GM12865 (cell line): ENCODE results near the gene CNTN6.

ENCODE experiments used
- DNase-seq: peaks from one replicate; pipeline ENCODE4 v3.0.0; 2010; ENCODE audit warnings: low read depth
- H3K4me3 ChIP-seq: 2 replicates; pipeline ENCODE4 v1.5.1; 2011; ENCODE audit warnings: mild to moderate bottlenecking, low read depth, low read length, control low read depth
- TF ChIP-seq, protein P1 (sequence below): IDR thresholded peaks from 2 replicates; pipeline ENCODE4 v1.5.1; 2011; ENCODE audit warnings: low read length, control low read depth, low read depth, inconsistent platforms; ENCODE audit not compliant: insufficient read depth; ENCODE audit errors: missing control alignments

Gene CNTN6

GRCh38 chr3:1147819-1148218 lies 55.0 kb downstream of the CNTN6 start:
- H3K4me3 ChIP-seq, result no peak overlapping the region
- DNase-seq, result no peak
- TF ChIP-seq, protein P1, sequence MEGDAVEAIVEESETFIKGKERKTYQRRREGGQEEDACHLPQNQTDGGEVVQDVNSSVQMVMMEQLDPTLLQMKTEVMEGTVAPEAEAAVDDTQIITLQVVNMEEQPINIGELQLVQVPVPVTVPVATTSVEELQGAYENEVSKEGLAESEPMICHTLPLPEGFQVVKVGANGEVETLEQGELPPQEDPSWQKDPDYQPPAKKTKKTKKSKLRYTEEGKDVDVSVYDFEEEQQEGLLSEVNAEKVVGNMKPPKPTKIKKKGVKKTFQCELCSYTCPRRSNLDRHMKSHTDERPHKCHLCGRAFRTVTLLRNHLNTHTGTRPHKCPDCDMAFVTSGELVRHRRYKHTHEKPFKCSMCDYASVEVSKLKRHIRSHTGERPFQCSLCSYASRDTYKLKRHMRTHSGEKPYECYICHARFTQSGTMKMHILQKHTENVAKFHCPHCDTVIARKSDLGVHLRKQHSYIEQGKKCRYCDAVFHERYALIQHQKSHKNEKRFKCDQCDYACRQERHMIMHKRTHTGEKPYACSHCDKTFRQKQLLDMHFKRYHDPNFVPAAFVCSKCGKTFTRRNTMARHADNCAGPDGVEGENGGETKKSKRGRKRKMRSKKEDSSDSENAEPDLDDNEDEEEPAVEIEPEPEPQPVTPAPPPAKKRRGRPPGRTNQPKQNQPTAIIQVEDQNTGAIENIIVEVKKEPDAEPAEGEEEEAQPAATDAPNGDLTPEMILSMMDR, result no peak

DNA sequence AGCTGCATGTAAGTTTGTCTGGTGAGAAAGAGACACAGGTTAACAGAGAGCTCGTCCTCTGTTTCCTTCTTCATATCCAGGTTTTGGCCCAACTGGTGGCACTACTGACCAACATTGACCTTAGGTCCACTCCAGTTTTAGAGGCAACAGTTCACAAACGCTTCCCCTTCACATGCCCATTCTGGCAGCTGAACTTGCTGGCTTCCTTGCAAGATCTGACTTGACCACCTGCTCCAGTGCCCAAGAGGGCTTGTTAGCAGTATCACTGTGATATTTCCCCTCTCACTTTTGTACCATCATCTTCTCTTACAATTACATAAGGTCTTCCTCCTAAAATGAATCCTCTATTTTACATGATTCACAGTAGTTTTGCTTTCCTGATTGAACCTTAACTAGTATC lies 71.3 kb downstream of the CNTN6 start:
- TF ChIP-seq, protein P1, result no peak
- H3K4me3 ChIP-seq, result no peak overlapping the region
- no peak for DNase-seq

DNA sequence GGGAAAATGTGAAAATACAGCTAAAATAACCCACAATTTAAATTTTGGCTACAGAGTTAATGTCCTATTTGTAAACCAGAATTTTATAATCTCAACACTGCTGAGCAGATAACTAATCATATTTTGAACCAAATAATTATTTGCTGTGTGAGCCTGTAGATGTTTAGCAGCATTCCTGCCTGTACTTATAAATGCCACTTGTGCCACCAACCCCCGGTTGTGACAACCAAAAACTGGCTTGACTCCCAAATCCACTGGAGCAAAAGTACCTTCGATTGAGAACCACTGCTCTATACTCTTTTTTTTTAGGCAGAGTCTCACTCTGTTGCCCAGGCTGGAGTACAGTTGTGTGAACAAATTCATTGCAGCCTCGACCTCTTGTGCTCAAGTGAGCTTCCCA lies 78.5 kb downstream of the CNTN6 start:
- no peak overlapping the region for H3K4me3 ChIP-seq
- TF ChIP-seq, protein P1, result no peak
- DNase-seq, result no peak

DNA sequence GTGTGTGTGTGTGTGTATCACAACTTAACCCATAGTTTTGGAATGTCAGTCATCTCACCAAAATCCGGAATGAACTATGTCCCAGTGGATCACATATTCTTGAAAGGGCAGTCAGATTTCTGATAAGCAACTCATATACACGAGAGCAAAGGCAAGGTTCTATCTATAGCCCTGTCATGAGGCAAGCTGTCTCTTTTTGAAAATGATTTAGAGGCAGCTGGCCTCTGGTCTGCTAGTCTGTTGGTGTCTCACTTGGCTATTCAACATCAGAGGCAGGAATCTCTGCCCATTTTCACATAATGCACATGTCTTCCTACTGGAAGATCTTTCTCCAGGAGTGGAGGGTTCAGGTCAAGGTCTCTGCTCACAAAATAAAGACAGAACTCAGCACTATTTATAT lies 79.8 kb downstream of the CNTN6 start:
- TF ChIP-seq, protein P1, result no peak
- DNase-seq, result no peak
- H3K4me3 ChIP-seq, result no peak overlapping the region

- no peak for DNase-seq
- TF ChIP-seq, protein P1, result no peak
- no peak overlapping the region for H3K4me3 ChIP-seq
Measured at GRCh38 chr3:1179146-1179545, 86.3 kb downstream of the CNTN6 start.

GRCh38 chr3:1183320-1184048 lies 90.7 kb downstream of the CNTN6 start:
- TF ChIP-seq, protein P1, result no peak
- no peak overlapping the region for H3K4me3 ChIP-seq
- DNase-seq, result no peak

- TF ChIP-seq, protein P1, result no peak
- DNase-seq, result no peak
- H3K4me3 ChIP-seq, result no peak overlapping the region
Measured at GRCh38 chr3:1190569-1190968, 97.7 kb downstream of the CNTN6 start.
